Stimulated activated CD4-positive, alpha-beta T cell treated with anti-CD3 and anti-CD28 coated beads, Interleukin-2, amount 100 ng/mL, for 48 hours (primary cell): ENCODE measurements around the gene RANBP9.

Experiments
- DNase-seq, 2 donors: peaks; one replicate each; pipeline ENCODE4 v3.0.0-alpha.2; 2020

Gene RANBP9

DNA sequence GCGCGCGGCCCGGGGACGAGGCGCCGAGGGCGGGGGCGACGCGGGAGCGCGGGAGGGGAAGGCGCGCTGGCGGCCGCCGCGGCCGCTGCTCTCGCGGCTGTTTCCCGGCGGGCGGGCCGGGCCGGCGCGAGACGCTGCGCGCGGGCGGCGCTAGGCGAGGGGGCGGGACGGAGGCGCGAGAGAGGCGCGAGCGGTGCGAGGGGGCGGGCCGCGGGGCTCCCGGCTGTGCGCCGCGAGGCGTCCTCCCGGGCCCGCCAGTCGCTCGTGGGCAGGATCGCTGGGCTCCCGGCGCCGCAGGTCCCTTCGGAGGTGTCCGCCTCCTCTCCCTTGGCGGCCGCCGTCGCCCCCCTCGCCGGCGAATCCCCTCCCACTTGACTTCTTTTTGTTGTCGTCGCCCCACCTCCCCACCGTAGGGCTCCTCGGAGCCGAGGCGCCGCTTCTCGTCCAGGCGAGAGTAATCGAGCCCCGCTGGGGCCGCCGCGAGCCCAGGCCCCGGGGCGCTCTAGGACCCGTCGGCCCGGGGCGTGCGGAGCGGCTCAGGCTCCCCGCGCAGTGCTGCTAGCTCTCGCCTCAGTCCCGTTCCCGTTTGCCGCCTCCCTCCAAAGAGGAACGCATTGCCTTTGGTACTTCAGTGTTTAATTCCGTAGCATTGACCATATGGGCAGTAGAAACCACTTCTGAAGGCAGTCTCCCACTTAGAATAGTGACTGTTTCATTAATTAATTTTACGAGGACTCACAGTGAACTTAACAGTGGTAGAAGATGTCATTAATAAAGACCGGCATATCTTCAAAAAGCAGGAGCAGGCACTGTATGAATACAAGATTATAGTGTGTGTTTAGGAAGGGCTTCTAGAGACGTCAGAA is at the start of gene RANBP9:
TSS of gene RANBP9 (minus strand) at position 103 of the 866 bp plus-strand sequence. CDS start 330 bp downstream, outside the sequence.
- DNase-seq: peak; percentile 74 to 80

DNA sequence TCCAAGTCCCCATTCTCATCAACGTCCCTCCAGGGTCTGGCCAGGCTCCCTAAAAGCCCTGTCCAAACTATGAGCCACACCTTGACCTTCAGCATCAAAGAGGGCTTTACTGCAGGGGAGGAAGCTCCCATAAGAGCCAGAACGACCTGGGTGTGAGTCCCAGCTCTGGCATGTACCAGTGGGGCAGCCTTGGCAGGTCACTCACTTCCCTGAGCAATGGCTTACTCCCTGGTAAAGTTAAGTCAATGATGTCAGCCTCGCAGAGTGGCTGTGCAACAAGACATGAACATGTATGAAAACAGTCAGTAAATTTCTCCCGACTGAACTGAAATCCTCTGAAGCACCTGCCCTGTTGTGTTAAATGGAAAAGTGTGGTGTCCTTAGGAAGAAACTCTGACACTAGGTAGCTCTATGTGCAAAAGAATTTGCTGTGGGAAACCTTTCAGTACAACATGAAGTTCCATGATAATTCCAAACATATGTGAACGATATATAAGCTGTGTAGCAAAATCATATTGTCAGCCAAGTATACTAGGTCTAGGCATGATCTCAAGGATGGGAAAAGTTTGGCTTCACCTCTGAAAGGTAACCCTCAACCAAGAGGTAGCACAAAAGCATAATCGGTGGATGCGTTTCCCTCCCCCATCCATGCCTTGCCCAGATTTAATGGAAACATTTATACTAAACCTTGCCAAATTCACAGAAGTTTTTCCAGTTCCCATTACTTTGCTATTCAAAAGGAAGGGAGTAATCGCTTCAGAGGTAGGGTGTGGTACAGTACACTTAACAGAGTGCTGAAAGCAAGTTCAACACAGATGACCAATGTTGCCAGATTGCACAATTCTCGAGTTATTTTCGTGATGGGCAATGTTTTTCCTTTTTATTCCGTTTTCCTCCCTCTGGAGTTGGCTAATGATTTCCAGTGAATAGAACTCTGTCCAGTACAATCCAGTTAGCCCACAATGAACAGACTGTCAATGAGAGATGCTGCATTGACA is 49.0 kb upstream of the RANBP9 start:
- DNase-seq: no peak

DNA sequence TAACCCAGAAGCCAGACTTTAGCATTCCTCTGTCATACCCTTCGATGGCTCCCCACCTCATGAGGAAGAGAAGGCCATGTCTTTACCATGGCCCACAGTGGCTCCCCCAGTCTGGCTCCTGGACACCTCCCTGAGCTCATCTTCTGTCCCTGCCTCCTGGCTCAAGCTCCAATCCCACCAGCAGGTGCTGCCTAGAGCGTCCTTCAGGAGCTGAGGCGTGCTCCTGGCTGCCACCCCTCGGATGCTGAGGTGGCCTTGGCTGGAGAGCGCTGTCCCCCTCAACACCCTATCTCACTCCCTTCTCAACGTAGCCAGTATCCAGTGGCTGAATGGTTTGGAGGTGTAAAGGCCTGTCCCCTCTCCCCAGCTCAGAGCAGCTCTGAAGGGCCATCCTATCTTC is 47.4 kb upstream of the RANBP9 start:
- DNase-seq: no peak

DNA sequence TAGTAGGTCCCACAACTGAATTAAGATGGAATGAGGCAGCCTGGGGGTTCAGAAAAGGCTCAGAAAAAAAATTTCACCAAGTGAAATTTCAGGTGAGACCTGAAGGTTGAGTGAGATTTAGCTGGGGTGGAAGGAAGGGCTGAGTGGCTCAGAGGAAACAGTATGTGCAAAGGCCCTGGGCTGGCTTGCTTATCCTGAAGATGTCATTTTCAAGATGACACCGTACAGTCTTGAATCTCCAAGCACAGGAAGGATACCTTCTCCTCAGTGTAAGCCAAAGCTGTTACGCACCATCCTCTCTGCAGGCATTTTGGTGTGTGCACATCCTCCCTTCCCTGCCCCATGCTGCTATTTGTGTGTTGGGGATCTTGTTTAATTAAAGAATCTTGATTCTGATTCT is 43.0 kb upstream of the RANBP9 start:
- DNase-seq: no peak

DNA sequence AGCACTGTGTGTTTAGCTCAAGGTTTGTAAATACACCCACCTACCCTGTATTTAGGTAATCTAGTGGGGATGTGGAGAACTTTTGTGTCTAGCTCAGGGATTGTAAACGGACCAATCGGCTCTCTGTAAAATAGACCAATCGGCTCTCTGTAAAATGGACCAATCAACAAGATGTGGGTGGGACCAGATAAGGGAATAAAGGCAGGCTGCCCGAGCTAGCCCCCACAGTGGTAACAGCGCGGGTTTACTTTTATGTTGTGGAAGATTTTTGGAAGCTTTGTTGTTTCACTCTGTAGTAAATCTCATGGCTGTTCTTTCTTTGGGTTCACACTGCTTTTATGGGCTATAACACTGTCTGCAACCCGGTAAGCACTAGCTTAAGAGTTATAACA is 32.1 kb upstream of the RANBP9 start:
- no peak for DNase-seq

DNA sequence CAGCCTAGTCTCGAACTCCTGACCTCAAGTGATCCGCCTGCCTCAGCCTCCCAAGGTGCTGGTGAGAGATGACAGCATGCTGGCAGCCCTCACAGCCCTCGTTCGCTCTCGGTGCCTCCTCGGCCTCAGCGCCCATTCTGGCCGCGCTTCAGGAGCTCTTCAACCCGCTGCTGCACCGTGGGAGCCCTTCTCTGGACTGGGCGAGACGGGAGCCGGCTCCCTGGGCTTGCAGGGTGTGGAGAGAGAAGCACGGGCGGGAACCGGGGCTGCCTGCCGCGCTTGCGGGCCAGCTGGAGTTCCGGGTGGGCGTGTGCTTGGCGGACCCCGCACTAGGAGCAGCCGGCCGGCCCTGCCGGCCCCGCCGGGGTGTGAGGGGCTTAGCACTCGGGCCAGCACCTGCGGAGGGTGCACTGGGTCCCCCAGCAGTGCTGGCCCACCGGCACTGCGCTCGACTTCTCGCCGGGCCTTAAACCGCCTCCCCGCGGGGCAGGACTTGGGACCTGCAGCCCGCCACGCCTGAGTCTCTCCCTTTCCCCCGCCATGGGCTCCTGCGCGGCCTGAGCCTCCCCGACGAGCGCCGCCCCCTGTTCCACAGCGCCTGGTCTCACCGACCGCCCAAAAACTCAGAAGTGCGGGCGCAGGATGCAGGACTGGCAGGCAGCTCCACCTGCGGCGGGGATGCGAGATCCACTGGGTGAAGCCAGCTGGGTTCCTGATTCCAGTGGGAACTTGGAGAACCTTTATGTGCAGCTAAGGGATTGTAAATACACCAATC is 31.5 kb upstream of the RANBP9 start:
- no peak for DNase-seq

DNA sequence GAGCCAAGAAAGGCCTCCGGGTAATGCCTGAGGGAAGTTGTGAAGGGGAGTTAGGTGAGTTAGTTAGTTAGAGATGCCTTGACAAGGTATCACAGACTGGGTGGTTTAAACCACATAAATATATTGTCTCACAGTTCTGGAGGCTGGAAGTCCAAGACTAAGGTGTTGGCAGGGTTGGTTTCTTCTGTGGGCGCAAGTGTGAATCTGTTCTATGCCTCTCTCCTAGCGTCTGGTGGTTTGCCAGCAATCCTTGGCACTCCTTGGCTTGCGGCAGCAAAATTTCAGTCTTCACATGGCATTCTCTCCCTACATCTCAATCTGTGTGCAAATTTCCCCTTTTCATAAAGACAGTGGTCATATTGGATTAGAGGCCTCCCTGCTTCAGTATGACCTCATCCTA is 29.7 kb upstream of the RANBP9 start:
- no peak for DNase-seq

DNA sequence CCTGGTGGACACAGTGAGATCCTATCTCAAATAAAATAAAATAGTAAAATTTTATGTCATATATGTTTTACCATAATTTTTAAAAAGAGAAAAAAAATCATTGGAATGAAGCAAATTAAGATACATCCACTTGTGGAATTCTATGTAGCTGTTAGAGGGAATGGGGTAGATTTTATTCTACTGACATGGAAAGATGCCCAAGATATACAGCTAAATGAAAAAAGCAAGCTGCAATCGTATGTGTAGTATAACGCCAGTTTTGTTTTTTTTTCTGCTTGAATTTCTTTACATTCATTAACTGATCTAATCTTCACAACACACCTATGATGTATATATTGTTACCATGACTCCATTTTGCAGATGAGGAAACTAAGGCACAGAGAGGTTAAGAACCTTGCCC is 23.4 kb upstream of the RANBP9 start:
- no peak for DNase-seq

DNA sequence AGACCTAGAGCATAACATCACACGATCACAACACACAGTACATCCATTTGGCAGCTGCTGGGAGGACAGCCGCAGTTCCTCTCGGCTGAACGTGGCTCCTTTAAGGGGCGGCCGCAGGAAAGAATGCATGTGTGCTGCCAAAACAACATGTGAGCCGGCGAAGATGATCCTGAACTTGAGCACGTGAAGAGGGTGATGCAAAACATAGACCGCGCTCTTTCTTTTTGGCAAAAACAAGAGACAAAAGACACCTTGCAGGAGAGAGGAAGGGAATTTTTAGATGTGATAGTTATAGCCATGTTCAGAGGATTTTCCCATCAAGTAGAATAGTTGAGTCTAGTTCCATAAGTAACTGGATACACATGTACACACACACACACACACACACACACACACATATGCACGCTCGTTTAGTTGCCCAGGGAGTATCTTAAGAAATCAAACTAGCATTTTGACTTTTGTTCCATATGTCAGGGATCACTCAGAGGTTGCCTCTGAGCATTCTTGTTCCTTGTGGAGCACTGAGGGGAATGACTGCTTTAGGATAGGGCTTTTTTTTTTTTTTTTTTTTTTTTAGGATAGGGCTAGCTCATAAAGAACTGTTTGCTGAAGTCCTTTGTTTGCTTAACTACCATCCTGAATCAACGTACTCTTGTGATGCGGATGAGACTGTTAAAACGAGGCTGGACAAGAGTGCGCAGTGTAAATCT is 21.7 kb upstream of the RANBP9 start:
- DNase-seq: no peak

DNA sequence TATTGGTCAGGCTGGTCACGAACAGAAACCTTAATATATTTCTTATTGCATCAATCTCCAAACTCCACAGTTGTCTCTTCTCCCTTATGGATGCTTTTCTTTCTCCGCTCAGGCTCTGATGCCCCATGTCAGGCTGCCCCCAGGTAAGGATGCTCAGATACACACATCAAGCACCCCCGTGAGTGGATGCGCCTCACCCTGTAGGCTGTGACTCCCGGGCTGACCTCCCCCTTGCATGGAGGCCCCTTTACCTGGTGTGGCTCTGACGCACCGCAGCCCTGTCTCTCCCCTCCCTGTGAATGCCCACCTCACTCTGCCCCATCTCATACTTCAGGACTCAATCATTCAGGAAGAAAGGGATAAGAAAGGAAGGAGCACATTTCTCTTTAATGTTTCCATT is 19.1 kb upstream of the RANBP9 start:
- no peak for DNase-seq

DNA sequence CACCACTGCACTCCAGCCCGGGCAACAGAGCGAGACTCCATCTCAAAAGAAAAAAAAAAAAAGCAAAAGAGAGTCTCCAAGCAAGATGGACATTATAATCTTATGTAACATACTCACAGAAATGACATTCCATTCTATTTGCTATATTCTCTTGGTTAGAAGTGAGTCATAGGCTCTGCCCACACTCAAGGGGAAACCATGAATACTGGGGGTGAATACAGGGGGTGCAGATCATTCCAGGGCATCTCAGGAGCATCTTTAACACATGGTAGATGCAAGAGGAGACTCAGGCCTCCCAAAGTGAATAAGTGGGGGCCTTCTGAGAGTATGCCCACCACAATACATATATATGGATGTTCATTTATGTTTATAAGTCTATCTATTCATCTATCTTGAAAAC is 18.3 kb upstream of the RANBP9 start:
- DNase-seq: no peak

DNA sequence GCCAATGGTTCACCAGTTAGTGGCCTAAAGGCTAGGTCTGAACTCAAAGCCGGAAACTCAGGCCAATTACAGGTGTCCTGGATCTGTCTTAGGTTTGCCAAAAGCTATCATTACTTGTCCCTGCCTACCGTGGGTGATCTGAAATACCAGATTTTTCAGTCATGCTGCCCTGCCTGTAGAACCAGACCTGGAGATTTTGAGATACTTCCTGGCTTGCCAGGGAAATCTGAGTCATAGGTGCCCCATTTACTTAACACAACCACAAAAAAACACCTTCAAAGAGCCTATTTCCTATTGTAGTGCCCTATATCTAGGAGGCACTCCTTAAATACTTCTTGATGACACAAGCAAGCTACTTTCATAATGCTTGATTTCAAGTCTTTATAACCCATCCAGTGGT is 13.9 kb upstream of the RANBP9 start:
- DNase-seq: no peak

DNA sequence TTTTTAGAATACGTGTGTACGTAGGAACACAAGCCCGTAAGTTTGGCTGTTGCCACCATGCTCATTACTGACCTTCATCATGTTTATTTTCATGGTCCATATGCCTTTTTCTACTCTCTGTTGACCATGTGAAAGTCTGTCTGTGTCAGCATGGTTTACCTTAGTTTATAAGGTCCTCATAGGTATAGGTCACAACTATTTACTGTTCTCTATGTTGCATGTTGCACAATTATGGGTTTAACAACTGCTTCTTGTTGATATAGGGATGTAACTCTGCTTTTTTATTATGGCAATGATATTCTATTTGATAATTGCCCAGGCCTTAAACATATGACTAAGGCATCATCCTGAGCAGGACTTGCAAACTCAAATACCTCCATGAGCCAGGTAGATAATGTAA is 13.4 kb upstream of the RANBP9 start:
- no peak for DNase-seq

DNA sequence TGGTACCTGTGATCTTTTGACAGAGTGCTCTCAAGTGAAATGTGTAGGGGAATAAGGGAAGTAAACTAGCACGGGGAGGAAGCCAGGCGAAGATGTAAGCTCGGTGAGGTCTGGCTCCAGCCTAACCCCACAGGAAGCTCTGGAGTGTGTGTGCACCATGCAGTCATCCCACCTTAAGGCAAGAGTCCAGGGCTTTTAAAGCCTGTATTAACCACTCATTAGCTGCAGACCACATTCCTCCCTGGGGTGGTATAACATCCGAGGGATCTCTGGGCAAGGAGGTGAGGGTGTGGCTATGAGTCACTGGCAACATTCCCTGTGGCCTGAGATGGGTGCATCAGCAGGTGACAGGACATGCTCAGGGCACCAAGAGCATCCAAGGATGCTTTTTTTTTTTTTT is 12.5 kb upstream of the RANBP9 start:
- DNase-seq: no peak

DNA sequence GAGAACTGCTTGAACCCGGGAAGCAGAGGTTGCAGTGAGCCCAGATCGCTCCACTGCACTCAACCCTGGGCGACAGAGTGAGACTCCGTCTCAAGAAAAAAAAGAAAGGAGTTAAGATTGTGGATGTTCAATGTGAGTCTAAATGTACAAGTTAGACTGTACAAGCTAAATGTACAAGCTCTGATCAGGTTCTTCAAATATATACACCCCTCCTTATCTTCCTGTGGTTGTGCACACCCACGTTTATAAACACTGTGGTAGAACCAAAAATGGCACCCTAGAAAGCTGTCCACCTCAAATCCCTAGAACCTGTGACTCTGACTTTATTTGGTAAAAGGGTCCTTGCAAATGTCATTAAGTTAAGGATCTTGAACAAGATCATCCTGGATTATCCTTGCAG is 11.2 kb upstream of the RANBP9 start:
- no peak for DNase-seq

DNA sequence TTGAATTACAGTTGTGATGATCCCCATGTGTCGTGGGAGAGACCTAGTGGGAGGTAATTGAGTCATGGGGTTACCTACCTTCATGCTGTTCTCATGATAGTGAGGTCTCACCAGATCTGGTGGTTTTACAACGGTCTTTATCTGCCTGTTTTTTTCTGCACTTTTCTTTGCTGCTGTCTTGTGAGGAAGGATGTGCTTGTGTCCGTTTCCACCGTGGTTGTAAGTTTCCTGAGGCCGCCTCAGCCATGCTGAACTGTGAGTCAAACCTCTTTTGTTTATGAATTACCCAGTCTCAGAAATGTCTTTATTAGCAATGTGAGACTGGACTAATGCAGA is 6.5 kb upstream of the RANBP9 start:
- DNase-seq: no peak

DNA sequence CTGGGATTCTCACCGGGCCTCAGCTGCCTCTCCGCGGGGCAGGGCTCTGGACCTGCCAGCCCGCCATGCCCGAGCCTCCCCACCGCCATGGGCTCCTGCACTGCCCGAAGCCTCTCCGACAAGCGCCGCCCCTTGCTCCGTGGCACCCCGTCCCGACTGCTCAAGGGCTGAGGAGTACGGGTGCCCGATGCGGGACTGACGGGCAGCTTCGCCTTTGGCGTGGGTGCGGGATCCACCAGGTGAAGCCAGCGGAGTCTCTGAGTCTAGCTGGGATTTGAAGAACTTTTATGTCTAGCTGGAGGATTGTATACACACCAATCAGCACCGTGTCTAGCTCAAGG is 5.3 kb upstream of the RANBP9 start:
- DNase-seq: no peak

DNA sequence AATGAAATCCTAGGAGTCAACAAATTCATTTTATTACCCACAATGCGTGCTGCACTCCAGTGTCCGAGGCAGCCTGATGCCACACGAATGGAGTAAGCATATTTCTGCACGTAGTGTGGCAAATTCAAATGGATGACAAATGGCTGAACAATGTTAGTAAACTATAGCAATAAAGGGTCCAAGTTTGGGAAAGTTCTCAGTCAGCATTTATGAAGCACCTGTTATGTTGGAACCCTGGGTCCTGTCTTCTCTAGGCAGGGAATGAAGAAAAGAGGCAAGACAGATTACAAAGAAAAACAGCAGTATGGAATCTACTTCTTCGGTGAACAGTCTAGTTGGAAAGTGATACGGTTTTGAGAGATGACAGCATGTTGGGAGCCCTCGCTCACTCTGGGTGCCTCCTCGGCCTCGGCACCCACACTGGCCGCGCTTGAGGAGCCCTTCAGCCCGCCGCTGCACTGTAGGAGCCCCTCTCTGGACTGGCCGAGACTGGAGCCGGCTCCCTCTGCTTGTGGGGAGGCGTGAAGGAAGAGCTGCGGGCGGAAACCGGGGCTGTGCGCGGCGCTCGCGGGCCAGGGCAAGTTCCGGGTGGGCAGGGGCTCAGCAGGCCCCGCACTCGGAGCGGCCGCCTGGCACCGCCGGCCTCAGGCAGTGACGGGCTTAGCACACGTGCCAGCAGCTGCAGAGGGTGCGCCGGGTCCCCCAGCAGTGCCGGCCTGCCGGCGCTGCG is 4.8 kb upstream of the RANBP9 start:
- no peak for DNase-seq

DNA sequence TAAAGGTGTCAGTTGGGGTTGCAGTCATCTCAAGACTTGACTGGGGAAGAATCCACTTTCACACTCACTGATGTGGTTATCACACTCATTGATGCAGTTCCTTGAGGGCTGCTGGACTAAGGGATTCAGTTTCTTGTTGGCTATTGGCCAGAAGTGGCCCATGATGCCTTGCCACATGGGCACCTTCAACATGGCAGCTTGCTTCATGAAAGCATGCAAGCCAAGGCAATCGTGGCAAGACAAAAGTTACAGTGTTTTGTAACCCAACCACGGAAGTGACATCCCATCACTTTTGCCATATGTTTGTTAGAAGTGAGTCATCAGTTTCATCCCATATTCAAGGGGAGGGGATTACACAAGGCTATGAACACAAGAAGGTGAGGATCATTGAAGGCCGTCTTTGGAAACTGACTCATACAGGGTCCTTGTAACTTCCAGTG is 3.8 kb upstream of the RANBP9 start:
- peak in 1 of 2 donors; percentile 21 for DNase-seq

DNA sequence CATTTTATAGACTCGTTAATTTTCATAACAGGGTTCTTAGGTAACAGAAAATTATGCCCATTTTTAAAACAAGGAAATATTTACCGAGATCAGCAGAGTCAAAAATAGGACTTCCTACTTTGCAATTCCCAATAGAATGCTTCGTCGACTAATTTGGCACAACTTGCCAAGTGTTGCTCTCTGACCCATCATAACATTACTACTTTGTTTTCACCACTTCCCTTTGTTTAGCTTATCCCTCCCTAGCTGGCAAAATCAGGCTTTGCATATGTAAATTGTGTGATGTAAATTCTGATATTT is 914 bp upstream of the RANBP9 start:
- no peak for DNase-seq

DNA sequence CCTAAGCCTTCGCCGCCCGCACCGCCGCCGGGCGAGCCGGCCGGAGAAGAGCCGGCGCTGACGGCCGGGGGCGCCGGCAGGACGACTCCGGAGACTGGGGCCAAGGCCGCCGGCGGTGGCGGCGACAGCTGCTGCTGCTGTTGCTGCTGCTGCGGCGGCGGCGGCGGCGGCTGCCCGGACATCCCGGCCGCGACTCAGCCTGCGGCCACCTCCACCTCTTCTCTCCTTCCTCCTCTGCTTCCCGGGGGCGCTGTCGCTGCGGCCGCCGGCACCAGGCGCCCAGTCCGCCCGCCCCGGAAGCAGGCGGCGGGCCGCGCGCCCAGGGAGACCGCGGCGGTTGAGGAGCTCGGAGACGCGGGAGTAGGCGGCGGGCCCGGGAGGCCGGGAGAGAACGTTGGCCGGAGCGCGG is 307 bp downstream of the RANBP9 start:
- no peak for DNase-seq
